Measurements from ENCODE around the gene PRDM5. TPM values are rescaled to one million over a fixed set of nuclear protein-coding genes. Genes with fewer than 3 reads are reported as not detected.

PRDM5 gene
- total and polyA plus RNA-seq, 2 donors from 2014 or later: 2.6 to 9.1 TPM

GRCh38 chr4:120964596-120964995, 42.1 kb upstream of the PRDM5 start:
- Histone ChIP-seq H3K4me1 (ENCODE audit: control insufficient read depth in 2 of 3, insufficient read depth in 2 of 3, low read depth in 1 of 3, low read length in 3 of 3) (no peaks in the 10 kb centered on the region), H3K27ac (ENCODE audit: low read depth in 2 of 2, low read length in 2 of 2) (no peak overlapping the region), H3K4me3 (ENCODE audit: low read length in 3 of 3) (no peak overlapping the region), H3K27me3 (ENCODE audit: control insufficient read depth, insufficient read depth, low read length) (no peaks in the 10 kb centered on the region), H3K9ac (ENCODE audit: low read length in 3 of 3) (no peak overlapping the region), H3K9me3 (ENCODE audit: control insufficient read depth in 2 of 3, insufficient read depth in 1 of 3, low read length in 3 of 3) (no peaks in the 10 kb centered on the region), H3K36me3 (ENCODE audit: control insufficient read depth in 2 of 3, insufficient read depth in 3 of 3, low read length in 3 of 3) (no peaks in the 10 kb centered on the region)
- intact Hi-C loops (cut with DNase I): no loop called here
- no peak for TF ChIP-seq CTCF (IDR thresholded peaks at IDR 0.05; ENCODE audit: borderline replicate concordance, extremely low read depth, insufficient read depth)
- no peak for DNase-seq
- no peak for FAIRE-seq

- Histone ChIP-seq H3K4me1 (ENCODE audit: control insufficient read depth in 2 of 3, insufficient read depth in 2 of 3, low read depth in 1 of 3, low read length in 3 of 3) (no peaks in the 10 kb centered on the region), H3K4me3 (ENCODE audit: low read length in 3 of 3) (no peak overlapping the region), H3K36me3 (ENCODE audit: control insufficient read depth in 2 of 3, insufficient read depth in 3 of 3, low read length in 3 of 3) (no peaks in the 10 kb centered on the region), H3K9ac (ENCODE audit: low read length in 3 of 3) (no peak overlapping the region), H3K9me3 (ENCODE audit: control insufficient read depth in 2 of 3, insufficient read depth in 1 of 3, low read length in 3 of 3) (no peaks in the 10 kb centered on the region), H3K27ac (ENCODE audit: low read depth in 2 of 2, low read length in 2 of 2) (no peak overlapping the region), H3K27me3 (ENCODE audit: control insufficient read depth, insufficient read depth, low read length) (no peaks in the 10 kb centered on the region)
- DNase-seq (no peak), FAIRE-seq (no peak)
- TF ChIP-seq CTCF (IDR thresholded peaks at IDR 0.05; ENCODE audit: borderline replicate concordance, extremely low read depth, insufficient read depth): no peak
- intact Hi-C loops (cut with DNase I): no loop called here
Measured at GRCh38 chr4:120963449-120963848, 40.9 kb upstream of the PRDM5 start.

GRCh38 chr4:120960656-120961267, 38.2 kb upstream of the PRDM5 start:
- intact Hi-C loops (cut with DNase I): no loop called here
- no peaks in the 10 kb centered on the region for H3K9me3 ChIP-seq (ENCODE audit: control insufficient read depth in 2 of 3, insufficient read depth in 1 of 3, low read length in 3 of 3)
- H3K27me3 ChIP-seq (ENCODE audit: control insufficient read depth, insufficient read depth, low read length): no peaks in the 10 kb centered on the region
- no peak for TF ChIP-seq CTCF (IDR thresholded peaks at IDR 0.05; ENCODE audit: borderline replicate concordance, extremely low read depth, insufficient read depth)
- H3K4me1 ChIP-seq (ENCODE audit: control insufficient read depth in 2 of 3, insufficient read depth in 2 of 3, low read depth in 1 of 3, low read length in 3 of 3): no peaks in the 10 kb centered on the region
- no peak overlapping the region for H3K9ac ChIP-seq (ENCODE audit: low read length in 3 of 3)
- DNase-seq (no peak), FAIRE-seq (no peak)
- H3K36me3 ChIP-seq (ENCODE audit: control insufficient read depth in 2 of 3, insufficient read depth in 3 of 3, low read length in 3 of 3): no peaks in the 10 kb centered on the region
- no peak overlapping the region for H3K27ac ChIP-seq (ENCODE audit: low read depth in 2 of 2, low read length in 2 of 2)
- H3K4me3 ChIP-seq (ENCODE audit: low read length in 3 of 3): no peak overlapping the region

GRCh38 chr4:120948382-120948781, 25.9 kb upstream of the PRDM5 start:
- no peak overlapping the region for H3K27ac ChIP-seq (ENCODE audit: low read depth in 2 of 2, low read length in 2 of 2)
- no peaks in the 10 kb centered on the region for H3K36me3 ChIP-seq (ENCODE audit: control insufficient read depth in 2 of 3, insufficient read depth in 3 of 3, low read length in 3 of 3)
- no peak for DNase-seq
- no peak overlapping the region for H3K9ac ChIP-seq (ENCODE audit: low read length in 3 of 3)
- no peak for TF ChIP-seq CTCF (IDR thresholded peaks at IDR 0.05; ENCODE audit: borderline replicate concordance, extremely low read depth, insufficient read depth)
- peaks cover 0 to 6% (median 5%) of the 10 kb centered on the region in 3 donors for H3K9me3 ChIP-seq (ENCODE audit: control insufficient read depth in 2 of 3, insufficient read depth in 1 of 3, low read length in 3 of 3)
- no peaks in the 10 kb centered on the region for H3K4me1 ChIP-seq (ENCODE audit: control insufficient read depth in 2 of 3, insufficient read depth in 2 of 3, low read depth in 1 of 3, low read length in 3 of 3)
- intact Hi-C loops (cut with DNase I): no loop called here
- no peaks in the 10 kb centered on the region for H3K27me3 ChIP-seq (ENCODE audit: control insufficient read depth, insufficient read depth, low read length)
- no peak overlapping the region for H3K4me3 ChIP-seq (ENCODE audit: low read length in 3 of 3)
- no peak for FAIRE-seq
